NCI-H146 treated with DMSO at 0.1 percent for 48 hours (cell line): ENCODE data around the gene OR6S1.
"Not testable (repeated sequence)": the region's sequence is repeated elsewhere in the genome, so short reads cannot be mapped to it uniquely, and the experiment has no call there.

Experiments used
- DNase-seq: peaks from one replicate; lab custom pipeline; 2025; ENCODE audit not compliant: unreplicated experiment; lab: John Stamatoyannopoulos, UW

The OR6S1 gene

DNA sequence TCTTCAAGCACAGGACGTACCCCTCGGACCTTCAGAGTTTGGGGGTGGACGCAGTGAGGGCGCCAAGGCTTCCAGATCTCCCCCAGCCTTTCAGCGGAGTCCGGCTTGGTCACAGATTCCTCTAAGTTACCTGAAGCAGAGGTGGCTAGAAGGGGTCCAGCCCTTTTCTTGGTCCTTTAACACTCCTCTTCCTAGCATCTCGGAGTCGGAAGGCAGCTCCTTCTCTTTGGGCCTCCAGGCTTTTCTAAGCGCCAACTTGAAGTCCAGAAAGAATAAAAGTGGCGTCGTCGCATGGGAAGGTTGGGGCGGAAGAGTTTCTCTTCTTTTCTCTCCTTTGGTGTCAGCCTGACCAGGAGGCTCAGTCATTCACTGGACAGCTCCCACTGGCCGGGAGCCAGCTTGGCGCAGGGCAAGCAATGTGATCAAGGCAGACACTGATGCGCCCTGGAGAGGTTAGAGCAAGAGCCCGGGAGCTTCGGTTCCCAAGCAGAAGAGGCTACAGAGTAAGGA is 9.6 kb downstream of the OR6S1 start:
- no peak for DNase-seq

DNA sequence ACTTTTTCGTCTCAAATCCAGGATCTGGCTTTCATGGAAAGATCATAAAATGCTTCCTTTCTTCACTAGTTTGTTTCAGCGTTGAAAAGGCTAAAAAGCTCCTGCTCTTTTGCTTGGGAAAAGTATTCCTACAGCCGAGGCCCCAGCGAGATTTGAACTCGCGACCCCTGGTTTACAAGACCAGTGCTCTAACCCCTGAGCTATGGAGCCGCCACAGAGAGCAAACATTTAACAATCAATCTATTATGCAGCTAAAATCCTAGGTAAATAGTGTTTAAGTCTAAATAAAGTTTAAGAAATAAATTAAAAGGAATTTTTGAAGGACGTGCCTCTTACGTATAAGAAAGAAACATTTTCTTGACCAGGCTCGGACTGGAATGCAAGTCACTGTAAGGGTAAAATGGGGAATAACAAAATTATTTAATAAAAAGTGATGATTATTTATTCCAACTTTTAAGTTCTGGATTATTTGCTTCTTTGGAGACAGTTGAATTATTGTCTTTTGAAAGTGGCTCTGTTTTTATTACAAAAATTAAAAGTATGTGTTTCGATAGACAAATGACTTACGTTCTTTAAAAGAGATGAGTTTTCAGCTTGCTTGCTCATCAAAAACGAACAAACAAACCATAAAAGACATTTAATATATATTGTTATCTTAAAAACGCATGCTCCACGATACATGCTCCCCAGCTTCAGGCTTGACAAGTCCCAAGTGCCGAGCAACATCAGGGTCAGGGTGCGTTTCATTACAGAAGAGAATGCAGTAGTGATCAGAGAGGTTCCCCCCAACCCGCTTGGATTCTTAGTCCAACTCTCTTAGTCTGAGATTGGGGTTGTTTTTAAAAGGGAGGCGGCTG is 10.2 kb downstream of the OR6S1 start:
- DNase-seq = peak; percentile 12

DNA sequence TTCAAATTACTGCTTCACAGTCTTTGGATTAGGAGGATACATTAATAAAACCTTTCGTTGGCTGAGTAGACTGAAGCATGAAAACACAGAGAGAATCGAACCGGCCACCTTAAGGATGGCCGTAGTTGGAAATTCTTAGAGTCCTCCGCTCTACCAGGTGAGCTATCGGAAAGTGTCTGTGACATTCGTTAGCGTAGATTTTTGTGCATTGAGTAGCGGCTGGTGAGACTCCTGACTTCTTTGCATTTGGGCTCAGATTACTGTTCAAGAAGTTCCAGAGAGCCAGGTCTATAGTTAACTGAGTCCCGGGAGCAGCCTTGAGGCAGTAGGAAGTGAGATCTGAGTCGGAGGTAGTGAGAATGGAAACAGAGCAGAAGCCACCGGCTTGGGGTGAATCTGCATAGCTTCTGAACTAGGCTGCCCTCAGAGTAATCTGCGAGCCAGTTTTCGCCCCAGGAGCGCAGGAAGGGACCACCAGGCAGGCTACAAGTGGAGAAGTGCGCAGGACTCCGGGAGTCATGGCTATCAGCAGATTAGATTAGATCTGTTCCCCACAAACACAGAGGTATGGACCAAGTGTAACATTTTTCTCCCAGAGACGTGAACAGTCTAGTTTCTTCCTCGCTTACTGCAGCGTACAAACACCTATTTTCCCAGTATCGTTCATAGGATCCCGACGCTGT is 11.0 kb downstream of the OR6S1 start:
- DNase-seq = no peak

- DNase-seq = no peak
These were observed 13.2 kb downstream of the OR6S1 start for GRCh38 chr14:20628063-20628854.

- DNase-seq = no peak
These were observed 14.0 kb downstream of the OR6S1 start for GRCh38 chr14:20627346-20628027.

GRCh38 chr14:20626274-20626673 is 15.2 kb downstream of the OR6S1 start:
- no peak for DNase-seq

DNA sequence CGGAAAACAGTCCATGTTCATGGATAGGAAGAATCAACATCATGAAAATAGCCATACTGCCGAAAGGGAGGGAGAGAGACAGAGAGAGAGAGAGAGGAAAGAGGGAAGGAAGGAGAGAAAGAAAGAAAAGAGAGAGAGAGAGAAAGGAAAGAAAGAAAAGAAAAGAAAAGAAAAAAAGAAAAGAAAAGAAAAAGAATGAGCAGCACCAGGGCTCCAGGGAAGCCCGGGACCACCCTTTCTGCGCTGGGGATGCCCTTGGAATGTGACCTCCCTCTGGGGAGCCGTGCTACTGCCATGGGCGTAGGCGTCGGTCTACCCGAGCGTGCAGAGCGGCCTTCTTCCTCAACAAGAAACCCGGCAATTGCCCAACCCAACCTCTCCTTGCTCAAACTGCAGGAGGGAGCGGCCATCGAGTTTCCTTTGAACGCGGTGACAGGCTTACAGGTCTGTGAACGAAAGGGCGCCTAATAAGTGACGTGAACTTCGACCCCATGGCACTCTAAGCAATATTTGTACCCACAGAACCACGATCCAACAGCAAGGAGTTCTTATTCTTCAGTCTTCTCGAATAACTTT is 16.9 kb downstream of the OR6S1 start:
- DNase-seq = no peak

GRCh38 chr14:20623798-20624197 is 17.7 kb downstream of the OR6S1 start:
- DNase-seq = no peak

DNA sequence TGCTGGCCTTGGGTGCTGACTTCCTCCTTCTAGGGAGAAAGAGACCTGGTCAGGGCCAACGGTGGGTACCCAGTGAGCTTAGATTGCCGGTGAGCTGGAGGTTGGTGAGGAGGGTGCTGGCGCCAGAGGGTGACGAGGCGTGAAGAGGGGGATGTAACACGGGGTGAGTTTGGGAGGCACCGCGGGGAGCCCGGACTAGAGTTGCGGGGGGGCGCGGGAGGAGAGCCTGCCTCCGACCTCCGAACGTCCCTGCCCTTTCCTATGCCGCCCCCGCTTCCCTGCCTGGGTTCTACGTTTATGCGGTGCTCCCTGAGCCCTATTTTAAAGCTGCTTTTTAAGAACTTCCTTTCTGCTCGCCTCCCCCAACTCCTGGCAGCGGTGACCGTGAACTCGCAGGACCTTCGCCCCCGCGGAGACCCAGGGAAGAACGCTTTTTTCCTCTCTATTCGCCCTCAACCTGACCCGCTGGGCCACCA is 18.6 kb downstream of the OR6S1 start:
- DNase-seq = no peak

DNA sequence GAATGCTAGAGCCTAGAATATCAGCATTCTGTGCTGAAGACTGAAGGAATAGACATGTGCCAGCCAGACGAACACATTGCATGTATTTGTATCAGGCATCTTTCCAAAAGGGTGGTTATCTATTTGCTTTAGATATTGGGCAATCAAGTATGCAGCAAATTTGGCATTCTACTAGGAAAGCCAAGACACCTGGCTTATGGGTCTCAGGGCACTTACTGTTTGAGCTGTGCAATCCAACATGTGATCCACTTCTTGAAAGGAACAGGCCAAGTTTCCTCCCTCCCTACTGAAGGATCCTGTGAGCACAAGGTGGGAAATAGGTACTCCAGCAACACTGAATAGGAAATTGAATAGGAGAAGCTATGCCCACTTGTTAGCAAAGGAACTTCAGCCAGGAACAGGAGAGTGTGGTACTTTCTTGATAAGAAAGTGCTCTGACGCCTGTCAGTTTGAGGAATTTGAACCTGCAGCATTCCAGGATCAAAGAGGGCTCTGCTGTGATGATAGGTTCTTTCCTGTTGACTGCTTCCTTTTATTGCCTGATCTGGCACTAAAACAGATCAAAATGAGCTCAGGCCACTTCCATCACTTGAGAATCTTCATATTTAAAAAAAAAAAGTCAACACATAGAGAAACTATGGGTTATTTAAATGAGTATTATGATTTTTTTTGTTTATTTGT is 20.6 kb downstream of the OR6S1 start:
- DNase-seq = no peak

- not testable (repeated sequence) for DNase-seq
These were observed 21.8 kb downstream of the OR6S1 start for GRCh38 chr14:20619688-20620087.

DNA sequence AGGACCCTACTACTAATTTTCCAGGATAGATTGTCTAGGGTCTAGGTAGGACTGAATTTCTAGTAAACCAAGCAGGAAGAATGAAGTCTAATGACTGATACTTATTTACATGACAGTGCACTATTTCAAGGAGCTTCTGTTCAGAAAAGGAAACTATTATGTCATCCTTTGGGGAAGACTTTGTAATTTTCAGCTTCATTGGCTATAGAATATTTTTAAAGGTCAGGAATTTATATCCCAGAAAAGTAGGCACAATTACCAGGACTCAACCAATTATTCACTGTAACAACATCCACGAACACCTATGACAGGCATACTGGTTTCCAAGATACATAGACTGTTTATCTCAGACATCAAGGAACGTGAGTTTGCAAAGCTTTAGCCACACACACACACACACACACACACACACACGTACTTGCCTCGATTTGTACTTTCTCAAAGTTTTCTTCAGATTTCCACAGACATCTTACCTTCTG is 23.2 kb downstream of the OR6S1 start:
- no peak for DNase-seq

- DNase-seq = no peak
These were observed 24.1 kb downstream of the OR6S1 start for GRCh38 chr14:20617138-20618003.

DNA sequence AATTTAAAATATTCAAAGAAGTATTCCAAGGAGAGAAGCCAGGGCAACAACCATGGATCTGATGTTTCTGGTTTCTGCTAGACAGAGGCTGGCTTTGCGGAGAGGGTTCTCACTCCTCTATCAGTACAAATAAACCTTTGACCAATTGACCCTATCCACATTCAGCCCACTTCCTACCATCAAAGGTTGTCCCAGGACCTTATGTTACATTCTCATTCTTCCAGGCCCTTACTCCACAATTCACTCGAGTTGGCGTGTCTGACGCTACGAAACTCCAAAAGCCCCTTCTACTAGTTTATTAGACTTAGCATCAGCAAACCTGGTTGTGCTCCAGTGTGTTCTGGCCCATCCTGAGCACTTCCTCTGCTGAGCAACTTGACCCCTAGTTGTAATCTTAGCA is 25.5 kb downstream of the OR6S1 start:
- DNase-seq = no peak

DNA sequence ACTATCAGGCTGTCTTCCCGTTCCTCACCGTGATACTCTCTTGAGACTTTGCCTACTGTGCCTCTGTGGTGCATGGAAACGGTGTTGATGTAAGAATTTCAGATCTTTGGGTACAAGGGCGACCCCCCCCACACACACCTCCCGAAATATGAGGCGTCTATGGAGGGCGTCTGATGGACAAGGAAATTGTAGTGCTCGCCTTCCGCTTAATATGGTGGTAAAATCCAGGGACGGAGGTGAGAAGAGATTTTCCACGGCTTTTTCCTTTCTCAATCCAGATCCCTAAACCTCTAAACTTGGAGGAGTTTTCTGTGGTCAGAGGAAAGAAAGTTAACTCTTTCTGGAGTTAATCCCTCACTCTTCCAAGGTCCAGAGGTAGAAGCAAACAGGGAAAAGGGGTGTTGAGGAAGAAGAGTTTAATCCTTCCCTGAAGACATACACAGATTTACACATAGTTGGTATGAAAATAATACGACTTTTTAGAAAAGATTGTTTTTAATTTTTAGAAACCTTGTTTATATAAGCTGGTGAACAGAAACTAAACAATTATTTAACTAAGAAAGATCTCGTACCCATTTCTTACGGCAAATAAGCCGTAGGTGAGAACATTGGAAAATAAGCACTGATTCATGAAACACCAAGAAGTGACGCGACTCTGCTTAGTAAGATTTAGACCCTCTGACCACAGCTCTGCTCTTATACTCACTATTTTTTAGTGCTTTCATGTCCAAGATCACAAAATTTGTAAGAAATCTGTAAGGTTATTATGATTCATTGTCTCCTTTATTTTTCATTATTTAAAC is 27.3 kb downstream of the OR6S1 start:
- DNase-seq = no peak

GRCh38 chr14:20613094-20614037 is 28.1 kb downstream of the OR6S1 start:
- peak; percentile 95 for DNase-seq

DNA sequence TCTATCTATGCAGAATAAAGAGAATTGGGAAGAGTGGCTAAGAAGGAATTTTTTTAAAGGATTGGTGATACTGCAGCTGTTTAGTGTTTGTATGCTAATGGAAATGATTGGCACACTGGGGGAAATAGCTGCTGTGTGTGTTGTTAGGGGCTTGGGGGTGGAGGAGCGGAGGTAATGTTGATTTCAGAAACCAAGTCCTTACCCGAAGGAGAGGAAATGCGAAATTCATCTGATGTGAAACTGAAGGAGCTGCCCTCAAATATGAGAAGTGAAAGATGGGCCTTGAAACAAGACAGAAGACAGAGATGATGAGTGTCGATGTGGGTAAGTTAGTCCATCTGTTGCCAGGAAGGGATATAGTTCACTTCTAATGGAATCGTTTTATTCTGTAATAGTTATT is 29.1 kb downstream of the OR6S1 start:
- DNase-seq = no peak
